ENCODE results near the gene GOPC. TPM values are rescaled to one million over a fixed set of nuclear protein-coding genes. Genes with fewer than 3 reads are reported as not detected.

Gene GOPC
- total and polyA plus RNA-seq, 9 donors, result 34.3 to 47.0 (median 41.3) TPM

Other genes starting within 250 kb of the GOPC start
- gene ROS1, start 176.6 kb downstream of the GOPC start, total RNA-seq, result 0.04 TPM
- gene ROS1, start 176.6 kb downstream of the GOPC start, polyA plus RNA-seq (ENCODE audit: insufficient read depth in 1 of 8, insufficient read length in 8 of 8, low replicate concordance in 1 of 8), result under 1 TPM; 0.09 to 0.50 (median 0.18) TPM
- gene DCBLD1, start 119.8 kb downstream of the GOPC start, total RNA-seq, result 6.8 TPM
- gene DCBLD1, start 119.8 kb downstream of the GOPC start, polyA plus RNA-seq (ENCODE audit: insufficient read depth in 1 of 8, insufficient read length in 8 of 8, low replicate concordance in 1 of 8), result 1 to 10 TPM; 5.3 to 7.5 (median 6.6) TPM
- 8.8 TPM for gene NUS1, start 73.0 kb upstream of the GOPC start, total RNA-seq
- 10 to 100 TPM; 15.7 to 28.0 (median 19.3) TPM for gene NUS1, start 73.0 kb upstream of the GOPC start, polyA plus RNA-seq (ENCODE audit: insufficient read depth in 1 of 8, insufficient read length in 8 of 8, low replicate concordance in 1 of 8)

Measured in muscle of leg (tissue), 9 donors.